ENCODE results near the gene SRRM5.

Gene SRRM5

GRCh38 chr19:43607238-43608205 lies 4.4 kb upstream of the SRRM5 start:
- H3K27ac ChIP-seq: peak overlapping the region in 11 of 21 experiments; percentile 12 to 67 (median 42)
- H3K4me3 ChIP-seq: no peak overlapping the region

DNA sequence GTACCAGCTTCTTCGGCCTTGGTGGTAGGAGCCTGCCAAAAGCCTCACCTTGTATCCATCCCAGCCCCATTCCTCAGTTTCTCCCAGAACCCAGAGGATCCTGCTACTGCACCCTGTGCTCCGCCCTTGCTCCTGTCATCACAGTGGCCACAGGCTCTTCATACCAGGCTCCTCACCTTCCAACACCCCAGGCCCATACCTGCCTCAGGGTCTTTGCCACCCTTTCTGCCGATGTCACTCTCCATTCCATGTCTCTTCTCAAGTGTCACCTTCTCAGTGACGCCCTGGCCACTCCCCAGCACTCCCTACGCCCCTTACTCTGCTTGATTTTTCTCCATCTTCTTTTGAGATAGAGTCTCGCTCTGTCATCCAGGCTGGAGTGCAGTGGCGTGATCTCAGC lies 2.0 kb upstream of the SRRM5 start:
- H3K4me3 ChIP-seq: no peak overlapping the region
- no peak overlapping the region for H3K27ac ChIP-seq

GRCh38 chr19:43610493-43610892 lies 1.4 kb upstream of the SRRM5 start:
- Histone ChIP-seq H3K27ac (peak overlapping the region in 1 of 21 experiments; percentile 17), H3K4me3 (no peak overlapping the region)

DNA sequence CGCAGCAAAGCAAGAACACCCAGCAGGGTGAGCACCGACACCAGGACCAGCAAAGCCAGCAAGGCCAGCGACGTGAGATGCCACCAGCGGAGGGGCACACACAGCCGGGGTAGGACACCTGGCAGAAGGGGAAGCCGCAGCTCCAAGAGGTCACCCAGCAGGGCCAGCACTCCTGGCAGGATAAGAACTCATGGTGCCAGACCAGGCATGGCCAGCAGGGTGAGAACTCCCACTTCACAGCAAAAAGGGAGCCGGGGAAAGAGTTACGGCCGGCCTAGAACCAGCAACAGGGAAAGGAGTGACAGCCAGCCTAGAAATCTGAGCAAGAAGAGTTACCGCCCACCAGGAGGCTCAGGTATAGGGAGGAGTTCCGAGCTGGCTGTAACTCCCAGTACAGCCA lies 486 bp downstream of the SRRM5 start:
- H3K4me3 ChIP-seq: no peak overlapping the region

GRCh38 chr19:43616306-43616705 lies 4.4 kb downstream of the SRRM5 start:
- H3K4me3 ChIP-seq: no peak overlapping the region
- no peak overlapping the region for H3K27ac ChIP-seq

More for the DNA sequence above, 486 bp downstream of the SRRM5 start:
- H3K27ac ChIP-seq: no peak overlapping the region

DNA sequence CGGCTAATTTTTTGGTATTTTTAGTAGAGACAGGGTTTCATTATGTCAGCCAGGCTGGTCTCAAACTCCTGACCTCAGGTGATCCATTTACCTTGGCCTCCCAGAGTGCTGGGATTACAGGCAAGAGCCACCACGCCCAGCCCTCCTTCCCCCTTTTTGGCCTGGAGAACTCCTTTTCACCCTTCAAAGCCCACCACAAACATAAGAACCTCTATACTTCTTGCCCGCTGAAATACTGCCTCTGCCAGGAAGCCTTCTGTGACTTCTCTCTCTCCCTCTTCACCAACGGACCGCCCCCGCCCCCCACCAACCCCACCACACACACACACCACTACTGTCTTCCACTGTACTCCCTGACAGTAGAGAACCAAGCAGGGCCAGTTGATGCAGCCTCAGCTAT lies 5.1 kb downstream of the SRRM5 start:
- no peak overlapping the region for H3K27ac ChIP-seq

GRCh38 chr19:43618921-43619261 lies 7.0 kb downstream of the SRRM5 start:
- H3K4me3 ChIP-seq: peak overlapping the region; percentile 52 to 86 (median 63)
- H3K27ac ChIP-seq: peak overlapping the region; percentile 59 to 97 (median 92)

More for the DNA sequence above, 5.1 kb downstream of the SRRM5 start:
- no peak overlapping the region for H3K4me3 ChIP-seq

DNA sequence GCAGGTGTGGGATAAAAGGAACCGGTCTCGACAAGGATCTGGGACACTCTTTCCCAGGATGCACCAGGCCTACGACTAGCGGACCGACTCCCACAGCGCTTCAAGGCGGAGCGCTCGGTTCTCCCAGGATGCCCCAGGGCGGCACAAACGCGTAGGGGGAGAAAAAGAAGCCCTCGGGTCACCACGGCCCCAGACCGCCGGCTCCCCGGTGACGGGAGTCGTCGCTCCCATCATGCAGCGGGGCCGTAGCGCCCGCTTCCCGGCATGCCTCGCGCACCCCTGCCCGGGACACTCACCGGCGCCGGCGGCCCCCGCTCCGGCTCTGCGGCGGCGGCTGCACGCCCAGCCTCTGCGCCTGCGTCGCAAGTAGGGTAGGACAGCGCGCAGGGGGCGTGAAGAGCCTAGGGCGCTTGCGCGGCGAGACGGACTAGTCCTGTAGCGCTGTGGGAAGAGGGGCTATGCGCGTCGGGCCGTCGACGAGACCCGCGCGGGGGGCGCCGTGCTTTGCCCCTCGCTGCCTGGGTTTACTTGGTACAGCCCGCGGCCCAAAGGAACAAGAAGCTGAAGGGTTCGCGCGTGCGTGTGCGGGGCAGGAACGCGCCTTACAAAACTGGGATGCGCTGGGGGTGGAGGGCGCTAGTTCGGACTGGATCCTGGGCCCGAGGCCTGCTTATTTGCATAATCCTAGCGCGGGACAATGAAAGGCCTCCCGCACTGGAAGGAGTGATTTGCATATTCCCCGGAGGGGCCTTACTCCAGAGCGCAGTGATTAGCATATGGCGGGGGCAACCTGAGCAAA lies 7.6 kb downstream of the SRRM5 start, which contains the start of gene ZNF428:
ZNF428 (minus strand) TSS at position 368 of the 799 bp plus-strand sequence. CDS start 5,325 bp downstream, outside the sequence.
- Histone ChIP-seq H3K4me3 (peak within 1 kb of the TSS; percentile 52 to 86 (median 63)), H3K27ac (peak within 1 kb of the TSS; percentile 59 to 97 (median 92))

GRCh38 chr19:43620061-43621001 lies 8.4 kb downstream of the SRRM5 start:
- H3K4me3 ChIP-seq: peak overlapping the region; percentile 52 to 86 (median 63)
- H3K27ac ChIP-seq: peak overlapping the region in 20 of 21 experiments; percentile 69 to 97 (median 92)

GRCh38 chr19:43622070-43622469 lies 10.2 kb downstream of the SRRM5 start:
- Histone ChIP-seq H3K4me3 (no peak overlapping the region), H3K27ac (no peak overlapping the region)

DNA sequence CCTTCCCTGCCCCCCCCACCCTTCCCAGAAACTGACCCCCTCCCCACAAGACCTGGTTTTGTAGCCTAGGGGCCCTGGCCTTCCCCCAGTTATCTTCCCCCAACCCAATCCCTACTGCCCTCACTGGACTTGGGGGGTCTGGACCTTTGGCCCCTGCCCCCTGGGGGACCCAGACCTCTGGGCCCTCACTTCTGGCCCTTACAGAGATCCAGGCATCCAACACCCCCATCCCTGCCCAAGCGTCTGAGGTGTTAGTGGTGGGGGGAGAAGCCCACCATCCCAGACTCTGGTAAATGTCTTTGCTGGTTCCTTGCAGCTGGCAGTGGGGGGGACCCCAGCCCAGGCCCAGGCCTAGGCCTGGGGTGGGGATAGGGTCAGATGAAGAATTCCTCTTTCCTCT lies 11.1 kb downstream of the SRRM5 start:
- Histone ChIP-seq H3K4me3 (no peak overlapping the region), H3K27ac (no peak overlapping the region)

- Histone ChIP-seq H3K4me3 (no peak overlapping the region), H3K27ac (no peak overlapping the region)
These were observed 12.2 kb downstream of the SRRM5 start for GRCh38 chr19:43623889-43624670.

- Histone ChIP-seq H3K27ac (peak overlapping the region in 1 of 21 experiments; percentile 38), H3K4me3 (no peak overlapping the region)
These were observed 13.0 kb downstream of the SRRM5 start for GRCh38 chr19:43624933-43625332.

- H3K4me3 ChIP-seq: no peak overlapping the region
- peak overlapping the region in 1 of 21 experiments; percentile 38 for H3K27ac ChIP-seq
These were observed 14.2 kb downstream of the SRRM5 start for GRCh38 chr19:43625918-43626579.

GRCh38 chr19:43626838-43627237 lies 14.9 kb downstream of the SRRM5 start:
- Histone ChIP-seq H3K27ac (no peak overlapping the region), H3K4me3 (no peak overlapping the region)

GRCh38 chr19:43628646-43629326 lies 16.9 kb downstream of the SRRM5 start:
- Histone ChIP-seq H3K27ac (no peak overlapping the region), H3K4me3 (no peak overlapping the region)

- no peak overlapping the region for H3K4me3 ChIP-seq
- H3K27ac ChIP-seq: no peak overlapping the region
These were observed 19.6 kb downstream of the SRRM5 start for GRCh38 chr19:43631491-43631890.
